HEK293 (cell line): ENCODE data around the gene CALB2.

Experiments
- CTCF ChIA-PET: fragments of 350-600 bp; formaldehyde crosslinking; extraction: SDS; loops from one replicate; lab custom pipeline; 2021; ENCODE audit warnings: antibody characterized with exemption; lab: Yijun Ruan, JAX
- POLR2A ChIA-PET: fragments of 300-600 bp; formaldehyde crosslinking; extraction: SDS; loops from one replicate; lab custom pipeline; 2020; ENCODE audit warnings: antibody characterized with exemption, inconsistent platforms; lab: Yijun Ruan, JAX
- H3K27ac ChIP-seq: fragments of 200-500 bp; sonication (Bioruptor generic); 2 replicates; pipeline ENCODE4 v1.5.1; 2014; ENCODE audit warnings: low read depth, low read length, control low read depth, inconsistent platforms; ENCODE audit errors: extremely low read depth
- H3K36me3 ChIP-seq, 2 experiments: fragments of 200-500 bp in 1 of 2; sonication (Bioruptor generic) in 1 of 2; 1 replicate in 1 of 2; 2 replicates in 1 of 2; pipeline ENCODE4 v1.5.1; 2014 to 2017; ENCODE audit warnings: inconsistent platforms in 2 of 2, low read length in 2 of 2; ENCODE audit not compliant: control insufficient read depth in 2 of 2, insufficient read depth in 1 of 2
- H3K4me1 ChIP-seq: fragments of 200-500 bp; sonication (Bioruptor generic); 2 replicates; pipeline ENCODE4 v1.5.1; 2014; ENCODE audit warnings: mild to moderate bottlenecking, low read length, inconsistent platforms; ENCODE audit not compliant: control insufficient read depth, insufficient read depth
- H3K4me3 ChIP-seq: 2 replicates; pipeline ENCODE4 v1.5.1; 2011; ENCODE audit warnings: low read depth, mild to moderate bottlenecking, control low read depth, low read length, moderate library complexity
- H3K9me3 ChIP-seq: fragments of 200-500 bp; sonication (Bioruptor generic); 2 replicates; pipeline ENCODE4 v1.5.1; 2014; ENCODE audit warnings: low read depth, low read length, inconsistent platforms; ENCODE audit not compliant: control insufficient read depth, insufficient read depth
- GFI1B ChIP-seq: fragments of 450-650 bp; formaldehyde crosslinking; IDR thresholded peaks from 2 replicates; pipeline ENCODE4 v1.5.1; 2016; ENCODE audit warnings: missing biosample characterization, missing genetic modification characterization
- KLF10 ChIP-seq: fragments of 450-650 bp; IDR thresholded peaks from 2 replicates; pipeline ENCODE4 v1.5.1; 2018; ENCODE audit warnings: missing biosample characterization, mild to moderate bottlenecking, missing genetic modification characterization
- MEIS1 ChIP-seq: sonication (generic); formaldehyde crosslinking; IDR thresholded peaks from 2 replicates; pipeline ENCODE4 v1.8.1; 2022; ENCODE audit warnings: missing genetic modification reagents, mild to moderate bottlenecking, borderline replicate concordance
- PATZ1 ChIP-seq: fragments of 450-650 bp; formaldehyde crosslinking; IDR thresholded peaks from 2 replicates; pipeline ENCODE4 v1.5.1; 2016; ENCODE audit warnings: missing biosample characterization, missing genetic modification characterization
- PRDM2 ChIP-seq: fragments of 450-650 bp; formaldehyde crosslinking; IDR thresholded peaks from 2 replicates; pipeline ENCODE4 v1.5.1; 2016; ENCODE audit warnings: missing biosample characterization, missing genetic modification characterization, borderline replicate concordance
- SP7 ChIP-seq: fragments of 450-650 bp; formaldehyde crosslinking; IDR thresholded peaks from 2 replicates; pipeline ENCODE4 v1.5.1; 2016; ENCODE audit warnings: missing biosample characterization, missing genetic modification characterization
- ZBTB44 ChIP-seq: fragments of 450-650 bp; IDR thresholded peaks from 2 replicates; pipeline ENCODE4 v1.5.1; 2018; ENCODE audit warnings: missing biosample characterization, mild to moderate bottlenecking, missing genetic modification characterization
- ZBTB6 ChIP-seq: fragments of 450-650 bp; formaldehyde crosslinking; IDR thresholded peaks from 2 replicates; pipeline ENCODE4 v1.5.1; 2017; ENCODE audit warnings: missing biosample characterization, missing genetic modification characterization
- ZFP69B ChIP-seq: fragments of 450-650 bp; formaldehyde crosslinking; IDR thresholded peaks from 2 replicates; pipeline ENCODE4 v1.5.1; 2016; ENCODE audit warnings: missing biosample characterization, missing genetic modification characterization
- ZNF19 ChIP-seq: fragments of 450-650 bp; formaldehyde crosslinking; IDR thresholded peaks from 2 replicates; pipeline ENCODE4; 2016; ENCODE audit warnings: missing biosample characterization, missing genetic modification characterization, low read depth
- ZNF24 ChIP-seq: fragments of 450-650 bp; formaldehyde crosslinking; IDR thresholded peaks from 2 replicates; pipeline ENCODE4 v1.5.1; 2016; ENCODE audit warnings: missing biosample characterization, missing genetic modification characterization
- ZNF266 ChIP-seq: fragments of 450-650 bp; formaldehyde crosslinking; IDR thresholded peaks from 2 replicates; pipeline ENCODE4 v1.5.1; 2016; ENCODE audit warnings: missing biosample characterization, missing genetic modification characterization, low read depth
- ZNF433 ChIP-seq: fragments of 450-650 bp; formaldehyde crosslinking; IDR thresholded peaks from 2 replicates; pipeline ENCODE4 v1.5.1; 2016; ENCODE audit warnings: missing biosample characterization, missing genetic modification characterization, low read depth
- ZNF514 ChIP-seq: fragments of 450-650 bp; formaldehyde crosslinking; IDR thresholded peaks from 2 replicates; pipeline ENCODE4 v1.5.1; 2016; ENCODE audit warnings: missing biosample characterization, missing genetic modification characterization
- ZNF530 ChIP-seq: fragments of 450-650 bp; formaldehyde crosslinking; IDR thresholded peaks from 2 replicates; pipeline ENCODE4 v1.5.1; 2016; ENCODE audit warnings: low read depth, missing biosample characterization, missing genetic modification characterization
- ZNF544 ChIP-seq: fragments of 450-650 bp; formaldehyde crosslinking; IDR thresholded peaks from 2 replicates; pipeline ENCODE4 v1.5.0; 2017; ENCODE audit warnings: missing biosample characterization, missing genetic modification characterization
- ZNF561 ChIP-seq: fragments of 450-650 bp; IDR thresholded peaks from 2 replicates; pipeline ENCODE4 v1.5.1; 2018; ENCODE audit warnings: missing biosample characterization, missing genetic modification characterization, borderline replicate concordance
- ZNF610 ChIP-seq: fragments of 450-650 bp; formaldehyde crosslinking; IDR thresholded peaks from 2 replicates; pipeline ENCODE4 v1.5.1; 2016; ENCODE audit warnings: missing biosample characterization, missing genetic modification characterization, borderline replicate concordance
- ZNF660 ChIP-seq: fragments of 450-650 bp; IDR thresholded peaks from 2 replicates; pipeline ENCODE4 v1.5.1; 2018; ENCODE audit warnings: missing biosample characterization, mild to moderate bottlenecking, missing genetic modification characterization
- ZNF792 ChIP-seq: fragments of 450-650 bp; formaldehyde crosslinking; IDR thresholded peaks from 2 replicates; pipeline ENCODE4 v1.5.1; 2016; ENCODE audit warnings: missing biosample characterization, missing genetic modification characterization
- TF ChIP-seq, protein P1 (sequence below): fragments of 450-650 bp; formaldehyde crosslinking; IDR thresholded peaks from 2 replicates; pipeline ENCODE4 v1.5.1; 2017; ENCODE audit warnings: missing biosample characterization, mild to moderate bottlenecking, missing genetic modification characterization, moderate library complexity
- TF ChIP-seq, protein P2 (sequence below): fragments of 450-650 bp; formaldehyde crosslinking; IDR thresholded peaks from 2 replicates; pipeline ENCODE4 v1.5.1; 2016; ENCODE audit warnings: missing biosample characterization, missing genetic modification characterization
- TF ChIP-seq, protein P3 (sequence below): fragments of 450-650 bp; formaldehyde crosslinking; optimal IDR thresholded peaks from 2 replicates; pipeline ENCODE3; 2016; ENCODE audit warnings: missing biosample characterization, mild to moderate bottlenecking, missing genetic modification characterization

Gene CALB2

DNA sequence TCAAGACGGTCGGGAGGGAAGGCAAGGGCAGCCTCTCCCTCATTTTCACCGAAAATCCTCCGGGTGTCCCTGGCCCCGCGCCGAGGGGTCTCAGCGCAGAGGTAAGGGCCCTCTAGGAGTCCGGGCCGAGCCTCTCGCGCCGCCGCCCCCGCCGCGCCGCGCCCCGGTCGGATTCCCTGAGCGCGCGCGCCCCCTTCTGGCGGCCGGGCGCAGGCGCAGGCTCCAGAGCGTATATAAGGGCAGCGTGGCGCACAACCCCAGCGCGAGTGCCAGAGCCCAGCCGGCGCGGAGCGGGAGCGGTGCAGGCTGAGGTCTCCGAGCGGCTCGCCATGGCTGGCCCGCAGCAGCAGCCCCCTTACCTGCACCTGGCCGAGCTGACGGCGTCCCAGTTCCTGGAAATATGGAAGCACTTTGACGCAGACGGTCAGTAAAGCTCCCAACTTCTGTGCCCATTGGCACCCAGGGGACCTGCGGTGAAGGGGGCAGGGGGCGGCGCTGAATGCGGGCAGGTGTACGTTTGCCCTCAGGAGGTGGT is at the start of gene CALB2:
Gene CALB2 (plus strand): TSS at position 260 of the 535 bp plus-strand sequence. CDS start 70 bp downstream, at position 330.
- peak within 1 kb of the TSS; percentile 23; the same call in 1 of the 2 replicates for H3K4me3 ChIP-seq
- ChIA-PET POLR2A (no interaction called here), CTCF (interaction anchor here (0.6 to 2.4 kb wide), 15 partner anchors 9 to 583 kb away, joined by 3 to 8 read pairs (median 4); no protein-coding TSS in a partner anchor)
- no peak for TF ChIP-seq ZNF433 (tag by site-specific recombination)
- no peak for TF ChIP-seq ZFP69B
- no peak for TF ChIP-seq ZNF24 (tag by site-specific recombination)
- TF ChIP-seq ZNF266 (tag by site-specific recombination): no peak
- no peak for TF ChIP-seq ZNF19
- 0 out of 2 replicates have a peak, but pooled peaks have one; percentile 30 for TF ChIP-seq ZNF561 (tag by site-specific recombination)
- TF ChIP-seq ZNF514: no peak
- TF ChIP-seq, protein P1, sequence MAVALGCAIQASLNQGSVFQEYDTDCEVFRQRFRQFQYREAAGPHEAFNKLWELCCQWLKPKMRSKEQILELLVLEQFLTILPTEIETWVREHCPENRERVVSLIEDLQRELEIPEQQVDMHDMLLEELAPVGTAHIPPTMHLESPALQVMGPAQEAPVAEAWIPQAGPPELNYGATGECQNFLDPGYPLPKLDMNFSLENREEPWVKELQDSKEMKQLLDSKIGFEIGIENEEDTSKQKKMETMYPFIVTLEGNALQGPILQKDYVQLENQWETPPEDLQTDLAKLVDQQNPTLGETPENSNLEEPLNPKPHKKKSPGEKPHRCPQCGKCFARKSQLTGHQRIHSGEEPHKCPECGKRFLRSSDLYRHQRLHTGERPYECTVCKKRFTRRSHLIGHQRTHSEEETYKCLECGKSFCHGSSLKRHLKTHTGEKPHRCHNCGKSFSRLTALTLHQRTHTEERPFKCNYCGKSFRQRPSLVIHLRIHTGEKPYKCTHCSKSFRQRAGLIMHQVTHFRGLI: peak; percentile 63; the same call in 1 of the 2 replicates
- no peak for TF ChIP-seq GFI1B (tag by site-specific recombination)
- TF ChIP-seq SP7 (tag by site-specific recombination): no peak
- no peak for TF ChIP-seq ZNF544 (tag by site-specific recombination)
- TF ChIP-seq PATZ1 (tag by site-specific recombination): no peak
- peak; percentile 42; the same call in 1 of the 2 replicates for TF ChIP-seq ZNF660 (tag by site-specific recombination)
- no peak for TF ChIP-seq ZBTB6 (tag by site-specific recombination)
- no peak for TF ChIP-seq ZNF530 (tag by site-specific recombination)
- TF ChIP-seq ZNF610 (tag by site-specific recombination): peak; percentile 24; the same call in 1 of the 2 replicates
- TF ChIP-seq PRDM2 (tag by site-specific recombination): no peak
- TF ChIP-seq, protein P2, sequence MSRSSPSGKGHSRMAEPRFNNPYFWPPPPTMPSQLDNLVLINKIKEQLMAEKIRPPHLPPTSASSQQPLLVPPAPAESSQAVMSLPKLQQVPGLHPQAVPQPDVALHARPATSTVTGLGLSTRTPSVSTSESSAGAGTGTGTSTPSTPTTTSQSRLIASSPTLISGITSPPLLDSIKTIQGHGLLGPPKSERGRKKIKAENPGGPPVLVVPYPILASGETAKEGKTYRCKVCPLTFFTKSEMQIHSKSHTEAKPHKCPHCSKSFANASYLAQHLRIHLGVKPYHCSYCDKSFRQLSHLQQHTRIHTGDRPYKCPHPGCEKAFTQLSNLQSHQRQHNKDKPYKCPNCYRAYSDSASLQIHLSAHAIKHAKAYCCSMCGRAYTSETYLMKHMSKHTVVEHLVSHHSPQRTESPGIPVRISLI: no peak
- TF ChIP-seq, protein P3, sequence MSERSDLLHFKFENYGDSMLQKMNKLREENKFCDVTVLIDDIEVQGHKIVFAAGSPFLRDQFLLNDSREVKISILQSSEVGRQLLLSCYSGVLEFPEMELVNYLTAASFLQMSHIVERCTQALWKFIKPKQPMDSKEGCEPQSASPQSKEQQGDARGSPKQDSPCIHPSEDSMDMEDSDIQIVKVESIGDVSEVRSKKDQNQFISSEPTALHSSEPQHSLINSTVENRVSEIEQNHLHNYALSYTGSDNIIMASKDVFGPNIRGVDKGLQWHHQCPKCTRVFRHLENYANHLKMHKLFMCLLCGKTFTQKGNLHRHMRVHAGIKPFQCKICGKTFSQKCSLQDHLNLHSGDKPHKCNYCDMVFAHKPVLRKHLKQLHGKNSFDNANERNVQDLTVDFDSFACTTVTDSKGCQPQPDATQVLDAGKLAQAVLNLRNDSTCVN: peak; percentile 42
- TF ChIP-seq ZBTB44 (tag by site-specific recombination): no peak
- TF ChIP-seq ZNF792 (tag by site-specific recombination): no peak
- peak; percentile 52; the same call in 1 of the 2 replicates for TF ChIP-seq KLF10 (tag by site-specific recombination)
- no peak for TF ChIP-seq MEIS1 (CRISPR knock-in tag)

More for the DNA sequence above, at the start of gene CALB2:
- Histone ChIP-seq H3K9me3 (no peaks in the 10 kb centered on the region), H3K36me3 (no peaks in the 10 kb centered on the region), H3K4me1 (no peaks in the 10 kb centered on the region), H3K27ac (no peak within 1 kb of the TSS)
